ENCODE measurements around the gene MAMDC2.
"Not testable (repeated sequence)": the region's sequence is repeated elsewhere in the genome, so short reads cannot be mapped to it uniquely, and the experiment has no call there.

Gene MAMDC2

GRCh38 chr9:70038171-70038621 is 5.5 kb upstream of the MAMDC2 start:
- DNase-seq: not testable (repeated sequence)

DNA sequence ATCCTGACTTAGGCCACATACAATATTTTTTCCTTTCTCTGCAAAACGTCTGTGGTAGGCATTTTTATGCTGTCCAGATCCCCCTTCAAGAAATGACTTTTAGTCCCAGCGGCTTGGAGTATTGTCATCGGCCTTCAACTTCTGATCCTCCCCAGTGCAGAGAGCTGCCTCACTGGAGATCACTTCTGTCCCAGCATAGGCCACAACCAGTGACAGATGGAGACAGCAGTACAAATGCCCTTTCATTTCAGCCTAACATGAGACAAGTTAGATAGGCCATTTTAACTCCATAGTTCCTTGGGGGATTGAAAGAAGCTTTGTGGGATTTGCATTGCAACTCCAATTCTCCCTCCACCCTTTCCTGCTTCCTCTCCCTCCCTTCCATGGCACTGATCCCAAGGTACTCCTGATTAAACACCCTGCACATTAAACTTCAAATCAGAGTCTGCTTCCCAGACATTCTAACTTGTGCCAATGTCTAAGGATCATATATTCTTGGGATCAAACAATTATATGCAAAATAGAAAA is 3.2 kb upstream of the MAMDC2 start:
- no peak for DNase-seq

DNA sequence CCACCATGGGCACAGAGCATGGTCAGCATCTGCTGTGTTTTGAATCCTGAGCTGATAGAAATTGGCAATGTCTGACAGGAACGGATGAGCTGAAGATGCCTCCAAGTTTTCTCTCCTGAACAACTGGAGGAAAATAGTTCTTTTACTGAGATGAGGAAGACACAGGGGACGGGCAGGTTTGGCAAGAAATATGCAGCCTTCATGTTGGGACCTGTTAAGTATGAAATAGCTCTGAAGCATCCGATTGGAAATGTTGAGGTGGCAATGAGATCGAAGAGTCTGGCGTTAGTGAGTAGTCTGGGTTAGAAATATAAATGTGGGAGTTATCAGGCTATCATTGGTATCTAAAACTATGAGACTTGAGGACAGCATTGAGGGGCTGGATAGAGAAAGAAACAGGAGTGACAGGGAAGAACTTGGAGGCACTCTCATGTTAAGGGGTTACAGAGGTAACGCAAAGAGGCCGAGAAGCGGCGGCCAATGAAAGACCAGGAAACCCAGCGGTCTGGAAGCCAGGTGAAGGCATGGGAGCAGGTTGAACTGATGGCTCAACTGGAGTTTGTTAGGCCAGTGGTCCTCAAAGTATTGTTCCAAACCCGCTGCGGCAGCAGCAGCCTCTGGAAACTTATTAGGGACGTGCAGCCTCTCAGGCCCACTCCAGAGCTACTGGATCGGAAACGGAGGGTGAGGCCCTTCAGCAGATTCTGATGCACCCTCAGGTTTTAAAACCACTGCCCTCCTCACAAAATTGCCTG is 1.0 kb upstream of the MAMDC2 start:
- DNase-seq: no peak

DNA sequence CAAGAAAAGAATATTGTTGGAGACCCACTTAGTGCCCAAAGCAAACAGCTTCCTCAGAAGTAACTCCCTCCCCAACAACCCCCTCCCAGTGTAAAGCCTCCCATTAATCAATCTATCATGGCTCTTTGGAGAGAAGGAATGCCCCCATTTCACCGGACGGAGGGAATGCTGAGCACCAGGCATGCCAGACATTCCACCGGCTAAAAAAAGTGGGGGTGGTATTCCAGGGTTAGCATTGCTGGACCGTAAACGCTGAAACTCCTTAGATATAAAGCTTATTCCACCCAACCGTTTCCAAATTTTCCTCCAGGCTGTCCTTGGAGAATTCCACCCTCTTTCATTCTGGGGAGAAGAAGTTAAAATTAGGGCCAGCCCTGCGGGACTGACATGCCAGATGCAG is 363 bp upstream of the MAMDC2 start:
- DNase-seq: no peak

- DNase-seq: no peak
These were observed 1.1 kb downstream of the MAMDC2 start for GRCh38 chr9:70044490-70045307.

- no peak for DNase-seq
These were observed 1.8 kb downstream of the MAMDC2 start for GRCh38 chr9:70045452-70045851.

GRCh38 chr9:70046274-70047070 is 2.8 kb downstream of the MAMDC2 start:
- DNase-seq: no peak

- DNase-seq: no peak
These were observed 5.6 kb downstream of the MAMDC2 start for GRCh38 chr9:70049236-70049635.

DNA sequence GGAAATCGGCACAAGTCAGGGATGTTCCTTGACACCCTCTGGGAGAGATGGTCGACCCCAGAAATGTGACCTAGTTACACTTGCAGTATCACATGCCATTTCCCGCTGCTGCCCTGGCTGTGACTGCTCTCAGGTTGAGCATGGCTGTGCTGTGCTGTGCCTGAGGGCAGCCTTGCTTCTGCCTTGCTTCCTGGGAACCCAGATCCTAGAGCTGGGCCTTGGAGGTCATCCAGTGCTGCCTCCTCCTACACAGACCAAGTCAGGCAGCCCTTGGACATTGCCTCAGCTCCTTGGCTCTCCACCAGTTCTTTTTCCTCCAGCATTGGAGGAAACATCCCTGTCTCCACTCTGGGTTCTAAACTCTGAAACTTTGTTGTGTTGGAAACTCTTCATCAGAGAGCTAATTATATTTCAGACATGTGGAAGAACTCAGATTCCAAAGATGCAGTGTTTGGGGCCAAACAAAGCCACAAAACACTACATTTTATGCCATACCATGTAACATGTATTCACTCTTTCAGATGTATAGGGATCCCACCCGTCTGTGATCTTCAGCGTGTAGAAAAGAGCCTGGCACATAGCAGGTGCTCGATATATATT is 6.1 kb downstream of the MAMDC2 start:
- DNase-seq: no peak

DNA sequence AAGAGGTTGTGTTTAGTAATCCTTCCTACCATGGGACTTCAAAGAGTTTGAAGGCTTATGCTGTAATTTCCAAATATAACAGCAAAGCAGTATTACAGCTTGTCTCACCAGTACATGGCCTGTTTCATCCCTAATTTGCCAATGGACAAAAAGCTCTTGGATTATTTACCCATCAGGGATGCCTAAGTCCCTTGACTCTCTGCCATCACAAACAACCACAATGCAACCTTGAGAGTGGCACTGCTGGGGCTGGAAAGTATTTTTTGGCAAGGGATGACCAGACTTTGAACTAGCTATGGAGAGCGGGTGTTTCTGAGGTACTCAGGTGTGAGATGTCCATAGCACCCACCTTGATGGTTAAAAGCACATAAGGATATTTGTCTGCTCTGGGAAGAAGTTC is 9.1 kb downstream of the MAMDC2 start:
- DNase-seq: no peak

GRCh38 chr9:70053864-70054263 is 10.2 kb downstream of the MAMDC2 start:
- no peak for DNase-seq

GRCh38 chr9:70054521-70054920 is 10.9 kb downstream of the MAMDC2 start:
- no peak for DNase-seq

- no peak for DNase-seq
These were observed 12.0 kb downstream of the MAMDC2 start for GRCh38 chr9:70055406-70056210.

DNA sequence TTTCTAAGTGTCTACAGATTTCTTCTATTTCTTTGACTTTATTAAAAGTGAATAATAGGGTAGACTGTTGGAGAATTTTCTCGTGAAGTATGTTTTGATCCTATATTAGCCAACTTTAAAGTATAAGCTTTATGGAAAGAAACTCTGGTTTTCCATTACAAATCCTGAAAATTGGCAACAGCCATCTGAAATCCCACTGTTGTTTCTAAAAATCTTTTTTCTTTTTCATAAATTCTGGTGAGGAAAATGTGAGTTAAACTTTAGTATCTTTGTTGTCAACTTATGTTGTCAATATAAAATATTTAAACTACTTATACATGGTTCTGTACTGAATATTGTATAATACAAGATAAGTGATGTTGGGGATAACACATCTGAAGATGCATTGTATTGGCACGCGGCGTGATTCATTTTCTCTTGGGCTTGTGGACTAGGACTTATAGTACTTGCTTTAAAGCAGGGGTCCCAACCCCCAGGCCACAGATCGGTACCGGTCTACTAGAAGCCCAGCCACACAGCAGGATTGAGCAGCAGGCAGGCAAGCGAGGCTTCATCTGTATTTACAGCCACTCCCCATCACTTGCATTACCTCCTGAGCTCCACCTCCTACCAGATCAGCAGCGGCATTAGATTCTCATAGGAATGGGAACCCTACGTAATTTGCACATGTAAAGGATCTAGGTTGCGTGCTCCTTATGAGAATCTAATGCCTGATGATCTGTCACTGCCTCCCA is 12.7 kb downstream of the MAMDC2 start:
- DNase-seq: no peak

- DNase-seq: no peak
These were observed 15.0 kb downstream of the MAMDC2 start for GRCh38 chr9:70058569-70059116.

DNA sequence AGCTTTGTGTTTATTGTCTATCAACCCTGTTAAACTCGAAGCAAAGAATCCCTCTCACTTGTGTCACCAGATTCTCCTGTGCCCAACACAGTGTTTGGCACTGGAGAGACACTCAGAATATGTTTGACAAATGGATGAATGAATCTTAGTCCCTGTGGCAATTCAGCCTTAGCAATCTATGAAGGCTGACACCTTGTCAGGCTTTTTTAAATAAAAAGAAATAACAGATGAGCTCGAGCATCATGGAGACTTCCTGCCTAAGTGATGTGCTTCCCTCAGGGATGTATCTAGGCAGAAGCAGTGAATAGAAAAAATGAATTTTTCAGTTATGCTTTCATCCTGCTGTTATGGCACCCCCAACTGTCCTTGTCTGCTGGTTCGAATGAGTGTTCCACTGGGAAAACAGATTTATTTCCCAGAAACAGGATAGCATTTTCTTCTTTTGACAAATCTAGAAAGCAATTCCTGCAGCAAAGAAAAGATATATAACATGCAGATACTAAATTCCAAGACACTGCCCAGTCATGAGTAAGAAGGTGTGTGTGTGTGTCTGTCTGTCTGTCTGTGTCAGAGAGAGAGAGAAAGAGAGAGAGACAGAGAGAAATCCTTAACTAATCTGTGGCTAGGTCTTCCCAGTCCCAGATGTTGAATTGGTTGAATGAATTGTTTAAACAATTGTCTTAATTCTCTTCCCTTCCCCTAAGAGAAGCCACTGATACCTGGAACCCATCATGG is 16.7 kb downstream of the MAMDC2 start:
- DNase-seq: no peak

DNA sequence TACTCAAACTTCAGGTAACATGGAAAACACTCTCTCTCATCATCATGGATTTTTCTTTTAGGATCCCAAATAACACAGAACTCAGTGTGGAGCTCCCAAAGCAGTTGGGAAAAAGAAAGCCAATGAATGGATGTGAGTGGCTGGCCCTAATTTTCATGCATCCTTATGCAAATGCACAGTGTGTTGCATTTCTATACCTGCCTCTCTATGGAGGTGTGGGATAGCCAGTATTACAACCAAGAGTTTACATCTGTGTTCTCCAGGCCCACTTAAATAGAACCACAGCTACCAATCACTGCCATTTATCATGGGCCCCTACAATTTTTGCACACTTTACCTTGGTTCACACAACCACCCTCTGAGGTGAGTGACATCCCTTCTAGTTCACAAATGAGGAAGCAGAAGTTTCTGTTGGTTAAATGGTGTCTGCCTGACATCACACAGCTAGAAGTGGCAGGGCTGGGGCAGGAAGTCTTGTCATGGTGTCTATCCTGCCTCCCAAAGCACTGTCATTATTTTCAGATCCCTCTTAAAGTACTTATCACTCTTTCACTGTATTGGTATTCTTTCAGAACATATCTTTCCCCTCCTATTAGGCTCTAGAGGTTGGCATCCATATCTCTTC is 17.3 kb downstream of the MAMDC2 start:
- no peak for DNase-seq

DNA sequence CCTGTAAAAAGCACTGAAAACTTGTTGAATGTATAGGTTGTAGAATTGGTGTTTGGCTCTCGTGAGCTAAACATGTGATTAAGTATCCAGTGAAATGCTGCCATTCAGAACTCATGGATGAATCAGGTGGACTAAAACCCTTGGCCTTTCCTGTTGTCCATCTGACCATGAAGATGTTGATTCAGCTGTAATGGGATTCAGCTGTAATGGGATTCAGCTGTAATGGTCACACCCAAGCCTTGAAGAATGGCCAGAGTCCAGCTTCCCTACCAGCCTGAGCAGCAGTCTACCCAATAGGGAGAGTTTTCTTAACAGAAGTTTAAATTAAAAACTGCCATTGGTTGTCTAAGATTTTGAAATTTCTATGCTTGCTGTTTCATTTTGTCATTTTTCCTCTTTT is 18.1 kb downstream of the MAMDC2 start:
- no peak for DNase-seq

GRCh38 chr9:70064496-70064895 is 20.8 kb downstream of the MAMDC2 start:
- DNase-seq: no peak

GRCh38 chr9:70065572-70065971 is 21.9 kb downstream of the MAMDC2 start:
- no peak for DNase-seq

All from activated CD4-positive, CD25-positive, alpha-beta regulatory T cell (primary cell).